GM12864 (cell line): ENCODE measurements around the gene C1QTNF12.

ENCODE experiments used
- DNase-seq: peaks from one replicate; pipeline ENCODE4 v3.0.0-alpha.2; 2011; ENCODE audit warnings: low read depth
- H3K4me3 ChIP-seq: 2 replicates; pipeline ENCODE4 v1.5.1; 2011; ENCODE audit warnings: mild to moderate bottlenecking, low read depth, low read length, control low read depth
- TF ChIP-seq, protein P1 (sequence below): IDR thresholded peaks from 2 replicates; pipeline ENCODE4 v1.5.1; 2011; ENCODE audit warnings: low read depth, mild to moderate bottlenecking, moderate library complexity, low read length, control low read depth, inconsistent platforms; ENCODE audit errors: missing control alignments

C1QTNF12 gene

DNA sequence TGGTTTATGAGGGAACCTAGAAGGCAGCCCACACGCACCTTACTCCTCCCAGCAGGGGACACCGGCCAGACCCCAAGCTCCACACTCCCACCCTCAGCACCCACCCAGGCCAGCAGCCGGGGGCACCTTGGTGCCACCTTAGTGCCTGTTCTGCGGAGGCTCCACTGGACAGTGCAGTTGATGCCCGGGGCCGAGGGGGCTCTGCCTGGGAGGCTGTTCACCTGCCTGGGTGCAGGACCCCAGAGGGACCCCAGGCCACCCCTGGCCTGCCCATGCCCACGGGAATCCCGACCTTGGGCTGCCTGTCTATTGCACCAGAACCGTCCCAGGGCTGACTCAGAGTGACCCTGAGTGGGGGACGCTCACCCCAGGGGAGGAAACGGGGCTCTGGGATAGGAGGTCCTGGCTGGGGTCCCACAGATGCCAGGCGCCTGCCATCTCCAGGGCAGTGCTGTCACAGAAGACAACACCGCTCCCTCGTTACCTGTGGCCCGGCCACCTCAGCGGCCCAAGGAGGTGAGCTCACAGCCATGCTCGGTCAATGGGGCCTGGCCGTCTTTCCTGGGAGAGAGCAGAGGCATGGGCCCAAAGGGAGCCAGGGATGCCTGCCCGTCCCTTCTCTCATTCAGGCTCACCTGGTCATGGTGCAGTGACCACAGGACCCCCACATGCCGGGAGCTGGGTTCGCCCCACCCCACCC, 34.4 kb upstream of the C1QTNF12 start:
- H3K4me3 ChIP-seq = no peak overlapping the region
- TF ChIP-seq, protein P1, sequence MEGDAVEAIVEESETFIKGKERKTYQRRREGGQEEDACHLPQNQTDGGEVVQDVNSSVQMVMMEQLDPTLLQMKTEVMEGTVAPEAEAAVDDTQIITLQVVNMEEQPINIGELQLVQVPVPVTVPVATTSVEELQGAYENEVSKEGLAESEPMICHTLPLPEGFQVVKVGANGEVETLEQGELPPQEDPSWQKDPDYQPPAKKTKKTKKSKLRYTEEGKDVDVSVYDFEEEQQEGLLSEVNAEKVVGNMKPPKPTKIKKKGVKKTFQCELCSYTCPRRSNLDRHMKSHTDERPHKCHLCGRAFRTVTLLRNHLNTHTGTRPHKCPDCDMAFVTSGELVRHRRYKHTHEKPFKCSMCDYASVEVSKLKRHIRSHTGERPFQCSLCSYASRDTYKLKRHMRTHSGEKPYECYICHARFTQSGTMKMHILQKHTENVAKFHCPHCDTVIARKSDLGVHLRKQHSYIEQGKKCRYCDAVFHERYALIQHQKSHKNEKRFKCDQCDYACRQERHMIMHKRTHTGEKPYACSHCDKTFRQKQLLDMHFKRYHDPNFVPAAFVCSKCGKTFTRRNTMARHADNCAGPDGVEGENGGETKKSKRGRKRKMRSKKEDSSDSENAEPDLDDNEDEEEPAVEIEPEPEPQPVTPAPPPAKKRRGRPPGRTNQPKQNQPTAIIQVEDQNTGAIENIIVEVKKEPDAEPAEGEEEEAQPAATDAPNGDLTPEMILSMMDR = no peak
- no peak for DNase-seq

- TF ChIP-seq, protein P1 = no peak
- DNase-seq = no peak
- H3K4me3 ChIP-seq = no peak overlapping the region
Observed at GRCh38 chr1:1279028-1279427, 32.5 kb upstream of the C1QTNF12 start.

- TF ChIP-seq, protein P1 = no peak
- H3K4me3 ChIP-seq = no peak overlapping the region
- no peak for DNase-seq
Observed at GRCh38 chr1:1278620-1279019, 32.1 kb upstream of the C1QTNF12 start.

DNA sequence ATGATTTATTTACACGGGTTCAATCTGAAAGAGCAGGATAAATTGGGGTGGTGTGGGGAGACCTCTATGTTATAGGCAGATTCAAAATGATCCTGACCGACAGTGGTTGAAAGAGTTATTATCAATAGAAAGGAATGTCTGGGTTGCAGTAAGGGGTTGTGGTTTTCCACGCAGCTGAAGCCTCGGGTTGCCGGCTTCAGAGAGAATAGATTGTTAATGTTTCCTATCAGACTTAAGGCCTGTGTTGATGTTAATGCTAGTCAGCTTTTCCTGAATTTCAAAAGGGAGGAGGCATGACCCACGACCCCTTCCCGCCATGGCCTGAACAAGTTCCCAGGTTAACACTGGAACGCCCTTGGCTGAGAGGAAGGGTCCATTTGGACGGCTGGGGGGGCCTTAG, 29.3 kb upstream of the C1QTNF12 start:
- no peak for DNase-seq
- H3K4me3 ChIP-seq = no peak overlapping the region
- TF ChIP-seq, protein P1 = no peak

GRCh38 chr1:1274931-1275431, 28.5 kb upstream of the C1QTNF12 start:
- TF ChIP-seq, protein P1 = no peak
- no peak for DNase-seq
- H3K4me3 ChIP-seq = no peak overlapping the region

GRCh38 chr1:1274299-1274930, 27.9 kb upstream of the C1QTNF12 start:
- peak overlapping the region; percentile 75 for H3K4me3 ChIP-seq
- TF ChIP-seq, protein P1 = no peak
- no peak for DNase-seq
